HCT116 (cell line): ENCODE results near the gene ZC3H7A. TPM values are rescaled to one million over a fixed set of nuclear protein-coding genes. Genes with fewer than 3 reads are reported as not detected.

Experiments used
- ATAC-seq: fragments of 200-7000 bp; cut with Tn5 transposase; 2 replicates; pipeline ENCODE4 v1.9.1; 2020; ENCODE audit warnings: mild to moderate bottlenecking, moderate library complexity
- BruUV-seq: library from RNA; stranded (reverse); fragments of 400-500 nt; replicated peaks from 2 replicates; lab custom pipeline; 2021; lab: Mats Ljungman, UMichigan
- CTCF ChIA-PET: fragments of 300-600 bp; sonication (Branson Sonifier 250); formaldehyde crosslinking; loops from one replicate; lab custom pipeline; 2021; ENCODE audit warnings: antibody characterized with exemption; lab: Charles Lee
- POLR2A ChIA-PET: fragments of 300-600, 350-600 bp; sonication (Branson Sonifier 250); formaldehyde crosslinking; loops from one replicate; lab custom pipeline; 2021; ENCODE audit warnings: antibody characterized with exemption; lab: Charles Lee
- RAD21 ChIA-PET, 2 experiments: fragments of 300-600 bp; sonication (Branson Sonifier 250); formaldehyde crosslinking; loops; one replicate each; lab custom pipeline; 2023; ENCODE audit warnings: low total read pairs in 2 of 2; ENCODE audit not compliant: uncharacterized antibody in 2 of 2, unreplicated experiment in 2 of 2, low non-redundant PET in 1 of 2; lab: Charles Lee
- DNase-seq: peaks from one replicate; pipeline ENCODE4 v3.0.0-alpha.2; 2010; ENCODE audit warnings: low read depth, low spot score
- H2AFZ ChIP-seq: fragments of 200-600 bp; shearing (Covaris generic), sonication (generic); 2 replicates; pipeline ENCODE4 v1.6.1; 2017; ENCODE audit warnings: low read depth, mixed run types, mixed read lengths, antibody characterized with exemption, low read length; ENCODE audit not compliant: poor library complexity, severe bottlenecking
- H3K27ac ChIP-seq: 2 replicates; pipeline ENCODE4 v1.5.1; 2012; ENCODE audit warnings: low read depth, low read length
- H3K27me3 ChIP-seq: fragments of 200-600 bp; sonication (generic); 2 replicates; pipeline ENCODE4 v1.6.1; 2016; ENCODE audit warnings: mixed run types, low read length, mixed read lengths; ENCODE audit not compliant: insufficient read depth
- H3K36me3 ChIP-seq, 2 experiments: fragments of 200-500 bp in 1 of 2; fragments of 200-600 bp in 1 of 2; sonication (Bioruptor generic) in 1 of 2; sonication (generic) in 1 of 2; 2 replicates each; pipeline versions ENCODE4 v1.5.1 to v1.6.1; 2014 to 2016; ENCODE audit warnings: low read length in 2 of 2, inconsistent platforms in 1 of 2, mixed read lengths in 1 of 2, mixed run types in 1 of 2; ENCODE audit not compliant: insufficient read depth in 2 of 2, control insufficient read depth in 1 of 2
- H3K4me1 ChIP-seq, 2 experiments: fragments of 200-600 bp in 1 of 2; sonication (generic) in 1 of 2; 2 replicates each; pipeline versions ENCODE4 v1.5.1 to v1.6.1; 2012 to 2017; ENCODE audit warnings: low read length in 2 of 2, inconsistent platforms in 1 of 2, mild to moderate bottlenecking in 1 of 2, mixed read lengths in 1 of 2, mixed run types in 1 of 2, moderate library complexity in 1 of 2; ENCODE audit not compliant: insufficient read depth in 2 of 2, control insufficient read depth in 1 of 2
- H3K4me2 ChIP-seq: fragments of 200-600 bp; sonication (generic); 2 replicates; pipeline ENCODE4 v1.6.1; 2017; ENCODE audit warnings: mixed run types, low read length, mixed read lengths
- H3K4me3 ChIP-seq, 2 experiments: fragments of 200-600 bp in 1 of 2; sonication (generic) in 1 of 2; replicated peaks in 1 of 2; 2 replicates each; pipeline ENCODE4 v1.5.1; 2011 to 2016; ENCODE audit warnings: low read length in 2 of 2, control low read depth in 1 of 2, low read depth in 1 of 2, mild to moderate bottlenecking in 1 of 2, mixed read lengths in 1 of 2, mixed run types in 1 of 2
- H3K79me2 ChIP-seq: fragments of 200-600 bp; sonication (generic); 2 replicates; pipeline ENCODE4 v1.6.1; 2017; ENCODE audit warnings: mild to moderate bottlenecking, mixed run types, low read length, moderate library complexity, mixed read lengths; ENCODE audit not compliant: insufficient read depth
- H3K9ac ChIP-seq: fragments of 200-600 bp; sonication (generic); 2 replicates; pipeline ENCODE4 v1.6.1; 2016; ENCODE audit warnings: low read length, mixed read lengths
- H3K9me2 ChIP-seq: fragments of 200-600 bp; sonication (generic), shearing (Covaris generic); 2 replicates; pipeline ENCODE4 v1.6.1; 2017; ENCODE audit warnings: mixed run types, mild to moderate bottlenecking, moderate library complexity; ENCODE audit not compliant: insufficient read depth
- H3K9me3 ChIP-seq, 2 experiments: fragments of 200-500 bp in 1 of 2; fragments of 200-600 bp in 1 of 2; sonication (Bioruptor generic) in 1 of 2; sonication (generic) in 1 of 2; 2 replicates each; pipeline ENCODE4 v1.6.1; 2014 to 2017; ENCODE audit warnings: low read length in 2 of 2, mixed read lengths in 2 of 2, inconsistent platforms in 1 of 2, low read depth in 1 of 2, mild to moderate bottlenecking in 1 of 2, mixed run types in 1 of 2, moderate library complexity in 1 of 2; ENCODE audit not compliant: control insufficient read depth in 1 of 2, insufficient read depth in 1 of 2
- H4K20me1 ChIP-seq: fragments of 200-600 bp; sonication (generic), shearing (Covaris generic); 2 replicates; pipeline ENCODE4 v1.6.1; 2017; ENCODE audit warnings: mixed run types, mild to moderate bottlenecking, moderate library complexity; ENCODE audit not compliant: insufficient read depth
- EGR1 ChIP-seq: IDR thresholded peaks from 2 replicates; pipeline ENCODE4 v1.6.1; 2012; ENCODE audit warnings: low read depth
- ELF1 ChIP-seq: IDR thresholded peaks from 2 replicates; pipeline ENCODE4 v1.6.1; 2012; ENCODE audit warnings: low read depth, borderline replicate concordance
- EZH2 ChIP-seq: fragments of 200-600 bp; sonication (generic); IDR thresholded peaks from 2 replicates; pipeline ENCODE4 v1.6.1; 2017; ENCODE audit warnings: antibody characterized with exemption, mixed run types
- EZH2phosphoT487 ChIP-seq: fragments of 200-600 bp; IDR thresholded peaks from 2 replicates; pipeline ENCODE4 v1.6.1; 2018; ENCODE audit warnings: antibody characterized with exemption, borderline replicate concordance
- FOSL1 ChIP-seq: IDR thresholded peaks from 2 replicates; pipeline ENCODE4 v1.6.1; 2012; ENCODE audit warnings: low read depth
- JUND ChIP-seq: IDR thresholded peaks from 2 replicates; pipeline ENCODE4 v1.6.1; 2012
- POLR2A ChIP-seq: IDR thresholded peaks from 2 replicates; pipeline ENCODE4 v1.7.0; 2011; ENCODE audit warnings: borderline replicate concordance; ENCODE audit not compliant: insufficient read depth, insufficient read length; ENCODE audit errors: extremely low read depth
- POLR2AphosphoS5 ChIP-seq: IDR thresholded peaks from 2 replicates; pipeline ENCODE4 v1.6.1; 2011; ENCODE audit warnings: mild to moderate bottlenecking, low read depth, low read length, moderate library complexity
- RAD21 ChIP-seq: IDR thresholded peaks from 2 replicates; pipeline ENCODE4 v1.6.1; 2012; ENCODE audit warnings: low read depth, mild to moderate bottlenecking
- SIN3A ChIP-seq: IDR thresholded peaks from 2 replicates; pipeline ENCODE4 v1.6.1; 2012; ENCODE audit warnings: low read depth
- SP1 ChIP-seq: IDR thresholded peaks from 2 replicates; pipeline ENCODE4 v1.6.1; 2012; ENCODE audit warnings: low read depth
- SRF ChIP-seq: IDR thresholded peaks from 2 replicates; pipeline ENCODE4 v1.6.1; 2012; ENCODE audit warnings: low read depth
- TCF7L2 ChIP-seq: IDR thresholded peaks from 2 replicates; pipeline ENCODE4 v1.7.0; 2011; ENCODE audit warnings: borderline replicate concordance, inconsistent platforms; ENCODE audit not compliant: insufficient read depth, insufficient read length; ENCODE audit errors: extremely low read depth
- YY1 ChIP-seq: IDR thresholded peaks from 2 replicates; pipeline ENCODE4 v1.6.1; 2011; ENCODE audit warnings: low read length, low read depth, moderate library complexity, mild to moderate bottlenecking; ENCODE audit not compliant: insufficient replicate concordance; ENCODE audit errors: extremely low read depth
- ZFX ChIP-seq: fragments of 450-650 bp; IDR thresholded peaks from 2 replicates; pipeline ENCODE4 v1.6.1; 2017
- ZNF274 ChIP-seq: fragments of 200-500 bp; sonication (Bioruptor generic); IDR thresholded peaks from 2 replicates; pipeline ENCODE4 v1.6.1; 2014; ENCODE audit warnings: mild to moderate bottlenecking, low read depth, low read length, inconsistent platforms
- intact Hi-C: fragments of 100-400 bp; cut with micrococcal nuclease; formaldehyde crosslinking; loops from 2 replicates; pipeline ENCODE4 v1.10.0; 2022
- total RNA-seq: library from RNA; stranded (reverse); gene quantifications from one replicate; pipeline ENCODE4 v1.2.1, GENCODE V29; 2021; ENCODE audit not compliant: unreplicated experiment
- TF ChIP-seq, protein P1 (sequence below): IDR thresholded peaks from 2 replicates; pipeline ENCODE4 v1.6.1; 2012
- TF ChIP-seq, protein P2 (sequence below): IDR thresholded peaks from 2 replicates; pipeline ENCODE4 v1.6.1; 2012; ENCODE audit warnings: low read depth
- TF ChIP-seq, protein P3 (sequence below): IDR thresholded peaks from 2 replicates; pipeline ENCODE4 v1.6.1; 2011; ENCODE audit warnings: mild to moderate bottlenecking, low read length, moderate library complexity; ENCODE audit not compliant: insufficient replicate concordance; ENCODE audit errors: extremely low read depth

ZC3H7A gene
- total RNA-seq, 1 experiment from 2014 or later = 33.4 TPM

DNA sequence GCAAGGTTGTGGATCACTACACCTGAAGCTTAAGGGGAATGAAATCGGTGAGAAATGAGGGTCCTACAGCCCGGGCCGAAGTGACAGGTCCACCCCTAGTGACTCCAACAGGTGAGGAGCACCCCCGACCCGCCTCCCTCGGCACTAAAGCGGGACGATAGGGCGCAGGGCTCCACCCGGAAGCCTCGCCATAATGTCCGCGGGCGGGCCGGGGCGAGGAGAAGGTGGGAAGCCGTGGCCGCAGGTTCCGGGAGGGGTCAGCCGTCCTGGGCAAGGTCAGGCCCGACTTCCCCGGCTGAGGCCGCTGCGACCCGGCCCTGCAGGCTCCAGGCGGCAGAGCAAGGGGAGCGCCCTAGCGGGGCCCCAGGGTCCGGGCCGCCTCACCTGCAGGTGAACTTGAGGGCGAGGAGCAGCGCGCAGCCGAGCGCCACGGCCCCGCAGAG is 54.9 kb downstream of the ZC3H7A start:
- Histone ChIP-seq H3K27me3 (no peaks in the 10 kb centered on the region), H3K36me3 (peaks cover 0 to 6% of the 10 kb centered on the region in 2 experiments; a peak in 1 of 4 replicates), H3K9ac (peak overlapping the region; percentile 80), H3K4me1 (peaks cover 18 to 34% of the 10 kb centered on the region in 2 experiments; a peak in 3 of 4 replicates), H3K4me2 (peak overlapping the region; percentile 82), H4K20me1 (no peaks in the 10 kb centered on the region), H2AFZ (no peak overlapping the region), H3K27ac (peak overlapping the region; percentile 89), H3K4me3 (peak overlapping the region; percentile 82 to 89), H3K79me2 (peaks cover 47% of the 10 kb centered on the region), H3K9me3 (no peaks in the 10 kb centered on the region), H3K9me2 (no peaks in the 10 kb centered on the region)
- RAD21 ChIA-PET = no interaction called here
- POLR2A ChIA-PET = interaction anchor here (0.6 to 1.9 kb wide), 7 partner anchors 9 to 115 kb away, joined by 3 to 10 read pairs (median 5); partner anchors contain the start of gene ZC3H7A
- no TSS peak for BruUV-seq
- intact Hi-C loops = no loop called here
- peak; percentile 43 for ATAC-seq
- CTCF ChIA-PET = interaction anchor here (1.8 kb wide), 1 partner anchor 335 kb away, joined by 7 read pairs; no protein-coding TSS in a partner anchor
- no peak for DNase-seq
- TF ChIP-seq EGR1 (no peak), SIN3A (no peak; the same call in 1 of the 2 replicates), SRF (no peak), YY1 (no peak), TCF7L2 (no peak), EZH2phosphoT487 (no peak), ELF1 (no peak), JUND (no peak), POLR2AphosphoS5 (no peak), POLR2A (no peak), FOSL1 (no peak), ZFX (no peak), RAD21 (no peak), ZNF274 (no peak), EZH2 (no peak), SP1 (no peak)
- TF ChIP-seq, protein P1, sequence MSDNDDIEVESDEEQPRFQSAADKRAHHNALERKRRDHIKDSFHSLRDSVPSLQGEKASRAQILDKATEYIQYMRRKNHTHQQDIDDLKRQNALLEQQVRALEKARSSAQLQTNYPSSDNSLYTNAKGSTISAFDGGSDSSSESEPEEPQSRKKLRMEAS = no peak
- TF ChIP-seq, protein P2, sequence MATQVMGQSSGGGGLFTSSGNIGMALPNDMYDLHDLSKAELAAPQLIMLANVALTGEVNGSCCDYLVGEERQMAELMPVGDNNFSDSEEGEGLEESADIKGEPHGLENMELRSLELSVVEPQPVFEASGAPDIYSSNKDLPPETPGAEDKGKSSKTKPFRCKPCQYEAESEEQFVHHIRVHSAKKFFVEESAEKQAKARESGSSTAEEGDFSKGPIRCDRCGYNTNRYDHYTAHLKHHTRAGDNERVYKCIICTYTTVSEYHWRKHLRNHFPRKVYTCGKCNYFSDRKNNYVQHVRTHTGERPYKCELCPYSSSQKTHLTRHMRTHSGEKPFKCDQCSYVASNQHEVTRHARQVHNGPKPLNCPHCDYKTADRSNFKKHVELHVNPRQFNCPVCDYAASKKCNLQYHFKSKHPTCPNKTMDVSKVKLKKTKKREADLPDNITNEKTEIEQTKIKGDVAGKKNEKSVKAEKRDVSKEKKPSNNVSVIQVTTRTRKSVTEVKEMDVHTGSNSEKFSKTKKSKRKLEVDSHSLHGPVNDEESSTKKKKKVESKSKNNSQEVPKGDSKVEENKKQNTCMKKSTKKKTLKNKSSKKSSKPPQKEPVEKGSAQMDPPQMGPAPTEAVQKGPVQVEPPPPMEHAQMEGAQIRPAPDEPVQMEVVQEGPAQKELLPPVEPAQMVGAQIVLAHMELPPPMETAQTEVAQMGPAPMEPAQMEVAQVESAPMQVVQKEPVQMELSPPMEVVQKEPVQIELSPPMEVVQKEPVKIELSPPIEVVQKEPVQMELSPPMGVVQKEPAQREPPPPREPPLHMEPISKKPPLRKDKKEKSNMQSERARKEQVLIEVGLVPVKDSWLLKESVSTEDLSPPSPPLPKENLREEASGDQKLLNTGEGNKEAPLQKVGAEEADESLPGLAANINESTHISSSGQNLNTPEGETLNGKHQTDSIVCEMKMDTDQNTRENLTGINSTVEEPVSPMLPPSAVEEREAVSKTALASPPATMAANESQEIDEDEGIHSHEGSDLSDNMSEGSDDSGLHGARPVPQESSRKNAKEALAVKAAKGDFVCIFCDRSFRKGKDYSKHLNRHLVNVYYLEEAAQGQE = no peak
- TF ChIP-seq, protein P3, sequence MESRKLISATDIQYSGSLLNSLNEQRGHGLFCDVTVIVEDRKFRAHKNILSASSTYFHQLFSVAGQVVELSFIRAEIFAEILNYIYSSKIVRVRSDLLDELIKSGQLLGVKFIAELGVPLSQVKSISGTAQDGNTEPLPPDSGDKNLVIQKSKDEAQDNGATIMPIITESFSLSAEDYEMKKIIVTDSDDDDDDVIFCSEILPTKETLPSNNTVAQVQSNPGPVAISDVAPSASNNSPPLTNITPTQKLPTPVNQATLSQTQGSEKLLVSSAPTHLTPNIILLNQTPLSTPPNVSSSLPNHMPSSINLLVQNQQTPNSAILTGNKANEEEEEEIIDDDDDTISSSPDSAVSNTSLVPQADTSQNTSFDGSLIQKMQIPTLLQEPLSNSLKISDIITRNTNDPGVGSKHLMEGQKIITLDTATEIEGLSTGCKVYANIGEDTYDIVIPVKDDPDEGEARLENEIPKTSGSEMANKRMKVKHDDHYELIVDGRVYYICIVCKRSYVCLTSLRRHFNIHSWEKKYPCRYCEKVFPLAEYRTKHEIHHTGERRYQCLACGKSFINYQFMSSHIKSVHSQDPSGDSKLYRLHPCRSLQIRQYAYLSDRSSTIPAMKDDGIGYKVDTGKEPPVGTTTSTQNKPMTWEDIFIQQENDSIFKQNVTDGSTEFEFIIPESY = no peak
